GM21367 (cell line): ENCODE data around the gene NCKIPSD.

Experiments
- ATAC-seq: cut with Tn5 transposase; IDR thresholded peaks from one replicate; pipeline ENCODE4 v1.9.1; 2021; ENCODE audit not compliant: unreplicated experiment

NCKIPSD gene

GRCh38 chr3:48625600-48625999 is 60.1 kb downstream of the NCKIPSD start:
- ATAC-seq, result no peak

GRCh38 chr3:48624767-48625166 is 60.9 kb downstream of the NCKIPSD start:
- no peak for ATAC-seq

- no peak for ATAC-seq
These were observed 61.7 kb downstream of the NCKIPSD start for GRCh38 chr3:48623851-48624547.
